OCI-LY1 (cell line): ENCODE results near the gene TROAP.

Experiments used
- H2AFZ ChIP-seq: fragments of 200-600 bp; sonication (generic), shearing (Covaris generic); 2 replicates; pipeline ENCODE4 v1.6.0; 2014; ENCODE audit warnings: antibody characterized with exemption, mild to moderate bottlenecking, low read length
- H3F3A ChIP-seq: fragments of 200-600 bp; sonication (generic), shearing (Covaris generic); 2 replicates; pipeline ENCODE4 v1.6.0; 2014; ENCODE audit warnings: mild to moderate bottlenecking, antibody characterized with exemption, low read length, moderate library complexity; ENCODE audit not compliant: insufficient read depth
- H3K27ac ChIP-seq: fragments of 200-600 bp; sonication (generic); 2 replicates; pipeline ENCODE4 v1.5.1; 2014; ENCODE audit warnings: low read length, mixed run types, mild to moderate bottlenecking, low read depth; ENCODE audit not compliant: poor library complexity, severe bottlenecking
- H3K27me3 ChIP-seq: fragments of 200-600 bp; sonication (generic); 2 replicates; pipeline ENCODE4 v1.6.0; 2014; ENCODE audit warnings: antibody characterized with exemption, mild to moderate bottlenecking, low read length, moderate library complexity; ENCODE audit not compliant: insufficient read depth
- H3K36me3 ChIP-seq: fragments of 200-600 bp; sonication (generic); 2 replicates; pipeline ENCODE4 v1.6.1; 2014; ENCODE audit warnings: mild to moderate bottlenecking, antibody characterized with exemption, low read length, moderate library complexity, mixed read lengths; ENCODE audit not compliant: insufficient read depth
- H3K4me1 ChIP-seq: fragments of 200-600 bp; sonication (generic); 2 replicates; pipeline ENCODE4 v1.5.1; 2014; ENCODE audit warnings: mild to moderate bottlenecking, low read length, moderate library complexity; ENCODE audit not compliant: insufficient read depth, severe bottlenecking
- H3K4me2 ChIP-seq: fragments of 200-600 bp; sonication (generic), shearing (Covaris generic); 2 replicates; pipeline ENCODE4 v1.6.1; 2014; ENCODE audit warnings: low read length
- H3K4me3 ChIP-seq: fragments of 200-600 bp; sonication (generic); 2 replicates; pipeline ENCODE4 v1.5.1; 2014; ENCODE audit warnings: low read length, low read depth, mild to moderate bottlenecking, mixed read lengths; ENCODE audit not compliant: poor library complexity, severe bottlenecking
- H3K79me2 ChIP-seq: fragments of 200-600 bp; shearing (Covaris generic); 2 replicates; pipeline ENCODE4 v1.6.1; 2016; ENCODE audit warnings: mixed run types, low read length, mixed read lengths; ENCODE audit not compliant: insufficient read depth
- H3K9ac ChIP-seq: fragments of 200-600 bp; sonication (generic), shearing (Covaris generic); 2 replicates; pipeline ENCODE4 v1.6.1; 2014; ENCODE audit warnings: mild to moderate bottlenecking, low read length, mixed read lengths
- H3K9me2 ChIP-seq: fragments of 200-600 bp; sonication (generic), shearing (Covaris generic); 2 replicates; pipeline ENCODE4 v1.6.1; 2014; ENCODE audit warnings: low read depth, mild to moderate bottlenecking, low read length, mixed read lengths
- H3K9me3 ChIP-seq: fragments of 200-600 bp; shearing (Covaris generic); 2 replicates; pipeline ENCODE4 v1.6.1; 2014; ENCODE audit warnings: low read length, mixed read lengths
- H4K20me1 ChIP-seq: fragments of 200-600 bp; sonication (generic), shearing (Covaris generic); 2 replicates; pipeline ENCODE4 v1.6.0; 2016; ENCODE audit warnings: mild to moderate bottlenecking, low read length; ENCODE audit not compliant: insufficient read depth
- CTCF ChIP-seq: fragments of 200-600 bp; sonication (generic), shearing (Covaris generic); IDR thresholded peaks from 2 replicates; pipeline ENCODE4 v1.5.1; 2017; ENCODE audit warnings: mild to moderate bottlenecking, antibody characterized with exemption, low read length, moderate library complexity, mixed read lengths
- EZH2 ChIP-seq: fragments of 200-600 bp; sonication (generic), shearing (Covaris generic); IDR thresholded peaks from 2 replicates; pipeline ENCODE4 v1.8.0; 2017; ENCODE audit warnings: borderline replicate concordance, mixed run types, mild to moderate bottlenecking, antibody characterized with exemption, low read length, moderate library complexity, mixed read lengths

The TROAP gene

GRCh38 chr12:49369411-49370145 lies 46.5 kb downstream of the TROAP start:
- Histone ChIP-seq H3K9me2 (no peaks in the 10 kb centered on the region), H3K9me3 (no peaks in the 10 kb centered on the region), H3K4me1 (peaks cover 30% of the 10 kb centered on the region), H3K27ac (peak overlapping the region; percentile 77), H3F3A (no peaks in the 10 kb centered on the region), H3K4me3 (peak overlapping the region; percentile 84), H3K9ac (peak overlapping the region; percentile 98; the same call in 1 of the 2 replicates), H3K79me2 (peaks cover 43% of the 10 kb centered on the region), H3K27me3 (no peaks in the 10 kb centered on the region), H3K4me2 (peak overlapping the region; percentile 81), H4K20me1 (no peaks in the 10 kb centered on the region), H3K36me3 (peaks cover 10% of the 10 kb centered on the region; the same call in 1 of the 2 replicates), H2AFZ (no peak overlapping the region)
- TF ChIP-seq CTCF (peak; percentile 49), EZH2 (no peak)

GRCh38 chr12:49370539-49370938 lies 47.5 kb downstream of the TROAP start:
- Histone ChIP-seq H3K27ac (peak overlapping the region; percentile 77), H3K4me2 (no peak overlapping the region), H3F3A (no peaks in the 10 kb centered on the region), H3K9me3 (no peaks in the 10 kb centered on the region), H3K4me3 (no peak overlapping the region), H3K9me2 (no peaks in the 10 kb centered on the region), H3K9ac (no peak overlapping the region), H3K36me3 (peaks cover 10% of the 10 kb centered on the region; the same call in 1 of the 2 replicates), H3K4me1 (peaks cover 30% of the 10 kb centered on the region), H3K27me3 (no peaks in the 10 kb centered on the region), H3K79me2 (peaks cover 43% of the 10 kb centered on the region), H4K20me1 (no peaks in the 10 kb centered on the region), H2AFZ (no peak overlapping the region)
- TF ChIP-seq EZH2 = no peak
- TF ChIP-seq CTCF = no peak

- no peak overlapping the region for H2AFZ ChIP-seq
- H3K9ac ChIP-seq = no peak overlapping the region
- H3K27me3 ChIP-seq = no peaks in the 10 kb centered on the region
- no peaks in the 10 kb centered on the region for H4K20me1 ChIP-seq
- no peaks in the 10 kb centered on the region for H3K9me3 ChIP-seq
- no peaks in the 10 kb centered on the region for H3K9me2 ChIP-seq
- no peaks in the 10 kb centered on the region for H3K4me1 ChIP-seq
- no peak overlapping the region for H3K4me3 ChIP-seq
- no peak overlapping the region for H3K4me2 ChIP-seq
- TF ChIP-seq EZH2 = no peak
- TF ChIP-seq CTCF = no peak
- peaks cover 10% of the 10 kb centered on the region; the same call in 1 of the 2 replicates for H3K36me3 ChIP-seq
- peaks cover 39% of the 10 kb centered on the region for H3K79me2 ChIP-seq
- no peaks in the 10 kb centered on the region for H3F3A ChIP-seq
- H3K27ac ChIP-seq = no peak overlapping the region
Observed at GRCh38 chr12:49375406-49375805, 52.4 kb downstream of the TROAP start.
